GM23338 (cell line): ENCODE results near the gene CITED4. TPM values are rescaled to one million over a fixed set of nuclear protein-coding genes. Genes with fewer than 3 reads are reported as not detected.

Experiments
- ATAC-seq: fragments of 200-7000 bp; cut with Tn5 transposase; 3 replicates; pipeline ENCODE4 v1.9.1; 2020
- DNase-seq: peaks from one replicate; pipeline ENCODE4 v3.0.0-alpha.2; 2015; ENCODE audit warnings: low spot score
- H2AFZ ChIP-seq: fragments of 200-600 bp; sonication (generic); 2 replicates; pipeline ENCODE4 v1.8.0; 2016; ENCODE audit warnings: antibody characterized with exemption, mild to moderate bottlenecking, moderate library complexity
- H3F3A ChIP-seq: fragments of 200-600 bp; sonication (generic); replicated peaks from 2 replicates; pipeline ENCODE4 v1.8.0; 2017; ENCODE audit warnings: antibody characterized with exemption, mixed run types, low read depth
- H3K27ac ChIP-seq: fragments of 200-600 bp; sonication (generic); 2 replicates; pipeline ENCODE4 v1.6.1; 2016; ENCODE audit warnings: low read depth
- H3K27me3 ChIP-seq: fragments of 200-600 bp; sonication (generic); 2 replicates; pipeline ENCODE4 v1.8.0; 2016; ENCODE audit warnings: mild to moderate bottlenecking, mixed run types, moderate library complexity; ENCODE audit not compliant: insufficient read depth
- H3K36me3 ChIP-seq: fragments of 200-600 bp; sonication (generic); 2 replicates; pipeline ENCODE4 v1.8.0; 2016; ENCODE audit warnings: mild to moderate bottlenecking; ENCODE audit not compliant: insufficient read depth
- H3K4me1 ChIP-seq: fragments of 200-600 bp; sonication (generic); 2 replicates; pipeline ENCODE4 v1.8.0; 2016; ENCODE audit warnings: mild to moderate bottlenecking, moderate library complexity; ENCODE audit not compliant: insufficient read depth
- H3K4me2 ChIP-seq: fragments of 200-600 bp; sonication (generic); 2 replicates; pipeline ENCODE4 v1.7.1; 2017; ENCODE audit warnings: mixed run types
- H3K4me3 ChIP-seq: fragments of 200-600 bp; sonication (generic); 2 replicates; pipeline ENCODE4 v1.6.1; 2016; ENCODE audit warnings: mixed run types
- H3K79me2 ChIP-seq: fragments of 200-600 bp; sonication (generic); replicated peaks from 2 replicates; pipeline ENCODE4 v1.8.0; 2017; ENCODE audit warnings: mild to moderate bottlenecking; ENCODE audit not compliant: insufficient read depth
- H3K9me2 ChIP-seq: fragments of 200-600 bp; sonication (generic); 2 replicates; pipeline ENCODE4 v1.8.0; 2017; ENCODE audit not compliant: insufficient read depth
- H4K20me1 ChIP-seq: fragments of 200-600 bp; sonication (generic); replicated peaks from 2 replicates; pipeline ENCODE4 v1.8.0; 2017; ENCODE audit warnings: mild to moderate bottlenecking; ENCODE audit not compliant: insufficient read depth
- H3K27ac Mint-ChIP-seq: 2 replicates; pipeline ENCODE4 v1.8.0; 2020; ENCODE audit warnings: inconsistent platforms, mild to moderate bottlenecking, moderate library complexity, mixed read lengths
- H3K27me3 Mint-ChIP-seq: 3 replicates; pipeline ENCODE4 v1.8.0; 2022; ENCODE audit warnings: low read depth, mild to moderate bottlenecking, moderate library complexity, mixed read lengths, inconsistent platforms; ENCODE audit not compliant: insufficient read depth, poor library complexity
- H3K36me3 Mint-ChIP-seq: 3 replicates; pipeline ENCODE4 v1.8.0; 2021; ENCODE audit warnings: low read depth, mild to moderate bottlenecking, inconsistent platforms, moderate library complexity, mixed read lengths
- H3K4me1 Mint-ChIP-seq: 3 replicates; pipeline ENCODE4 v1.8.0; 2020; ENCODE audit warnings: mild to moderate bottlenecking, inconsistent platforms, mixed read lengths
- H3K4me3 Mint-ChIP-seq: 3 replicates; pipeline ENCODE4 v1.8.0; 2021; ENCODE audit warnings: moderate library complexity, mild to moderate bottlenecking, inconsistent platforms, mixed read lengths
- H3K9me3 Mint-ChIP-seq: 3 replicates; pipeline ENCODE4 v1.8.0; 2020; ENCODE audit warnings: moderate library complexity, mild to moderate bottlenecking, inconsistent platforms, mixed read lengths
- CREB1 ChIP-seq: fragments of 250-450 bp; sonication (Bioruptor Pico); IDR thresholded peaks from 2 replicates; pipeline ENCODE4 v1.5.0; 2020; ENCODE audit warnings: low read depth, mild to moderate bottlenecking, moderate library complexity
- EZH2 ChIP-seq: fragments of 200-600 bp; sonication (generic); IDR thresholded peaks from one replicate; pipeline ENCODE4 v1.8.0; 2017; ENCODE audit warnings: antibody characterized with exemption, mild to moderate bottlenecking, low read depth; ENCODE audit not compliant: unreplicated experiment
- EZH2phosphoT487 ChIP-seq: fragments of 200-600 bp; sonication (generic); IDR thresholded peaks from one replicate; pipeline ENCODE4 v1.8.1; 2018; ENCODE audit warnings: antibody characterized with exemption; ENCODE audit not compliant: unreplicated experiment
- JUNB ChIP-seq: IDR thresholded peaks from one replicate; pipeline ENCODE4 v1.6.1; 2016; ENCODE audit warnings: antibody characterized with exemption; ENCODE audit not compliant: unreplicated experiment
- NANOG ChIP-seq: IDR thresholded peaks from 2 replicates; pipeline ENCODE4 v1.6.1; 2016; ENCODE audit warnings: antibody characterized with exemption, borderline replicate concordance
- POLR2AphosphoS5 ChIP-seq: IDR thresholded peaks from 2 replicates; pipeline ENCODE4 v1.6.1; 2016; ENCODE audit warnings: antibody characterized with exemption, low read depth
- STAT1 ChIP-seq: IDR thresholded peaks from one replicate; pipeline ENCODE4 v1.6.1; 2016; ENCODE audit warnings: antibody characterized with exemption; ENCODE audit not compliant: unreplicated experiment
- ZNF114 ChIP-seq: fragments of 250-450 bp; sonication (Bioruptor Pico); IDR thresholded peaks from 2 replicates; pipeline ENCODE4 v1.5.0; 2020; ENCODE audit warnings: mild to moderate bottlenecking, moderate library complexity
- ZNF331 ChIP-seq: fragments of 250-450 bp; sonication (Bioruptor Pico); IDR thresholded peaks from 2 replicates; pipeline ENCODE4 v1.5.0; 2020; ENCODE audit warnings: low read depth, mild to moderate bottlenecking, moderate library complexity
- polyA plus RNA-seq: library from polyadenylated mRNA; unstranded; fragments of >200 nt; fragmentation: Nextera tagmentation; extraction: Ambion mirVana; gene quantifications from 2 replicates; pipeline ENCODE4 v1.2.1, GENCODE V29; 2016
- total RNA-seq: library from RNA; depleted of rRNA; stranded (reverse); fragments of >200 nt; shearing (Covaris generic); gene quantifications from 2 replicates; pipeline ENCODE4 v1.2.3, GENCODE V29; 2014
- TF ChIP-seq, protein P1 (sequence below): fragments of 250-450 bp; sonication (Bioruptor Pico); IDR thresholded peaks from 2 replicates; pipeline ENCODE4 v1.5.0; 2020; ENCODE audit warnings: mild to moderate bottlenecking, moderate library complexity
- TF ChIP-seq, protein P2 (sequence below): IDR thresholded peaks from 2 replicates; pipeline ENCODE4 v1.6.1; 2016; ENCODE audit warnings: antibody characterized with exemption
- TF ChIP-seq, protein P3 (sequence below): IDR thresholded peaks from one replicate; pipeline ENCODE4 v1.6.1; 2018; ENCODE audit warnings: antibody characterized with exemption; ENCODE audit not compliant: unreplicated experiment
- TF ChIP-seq, protein P4 (sequence below), 2 experiments: fragments of 200-600 bp in 1 of 2; sonication (generic) in 1 of 2; conservative IDR thresholded peaks; 2 replicates each; pipeline versions ENCODE4 v1.5.1 to v1.6.1; 2016 to 2017; ENCODE audit warnings: antibody characterized with exemption in 2 of 2, low read depth in 2 of 2, mild to moderate bottlenecking in 2 of 2, moderate library complexity in 1 of 2

Gene CITED4
- total and polyA plus RNA-seq, 2 experiments from 2014 or later: 2.9 to 18.7 TPM

DNA sequence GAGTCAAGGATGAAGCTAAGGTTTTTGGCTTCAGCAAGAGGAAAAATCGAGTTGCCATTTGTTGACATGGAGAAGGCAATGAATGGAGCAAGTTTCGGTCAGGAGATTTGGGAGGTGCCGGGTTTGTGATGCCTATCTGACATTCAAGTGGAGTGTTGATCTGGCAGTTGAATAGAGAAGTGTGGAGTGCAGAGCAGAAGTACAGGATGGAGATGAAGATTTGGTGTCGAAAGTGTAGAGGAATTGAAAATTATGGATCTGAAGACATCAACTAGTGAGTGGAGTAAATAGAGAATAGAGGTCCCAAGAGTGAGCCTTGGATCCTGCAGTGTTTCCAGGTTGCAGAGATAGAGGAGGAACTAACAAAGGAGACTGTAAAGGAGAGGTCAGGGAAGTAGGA, 25.9 kb downstream of the CITED4 start:
- Histone ChIP-seq H3K4me2 (no peak overlapping the region), H3K27ac (no peak overlapping the region), H3K79me2 (no peaks in the 10 kb centered on the region), H3K36me3 (no peaks in the 10 kb centered on the region), H3K4me1 (no peaks in the 10 kb centered on the region), H3F3A (no peaks in the 10 kb centered on the region), H3K4me3 (no peak overlapping the region), H3K27me3 (no peaks in the 10 kb centered on the region), H3K9me2 (no peaks in the 10 kb centered on the region), H4K20me1 (no peaks in the 10 kb centered on the region), H2AFZ (no peak overlapping the region)
- TF ChIP-seq, protein P1, sequence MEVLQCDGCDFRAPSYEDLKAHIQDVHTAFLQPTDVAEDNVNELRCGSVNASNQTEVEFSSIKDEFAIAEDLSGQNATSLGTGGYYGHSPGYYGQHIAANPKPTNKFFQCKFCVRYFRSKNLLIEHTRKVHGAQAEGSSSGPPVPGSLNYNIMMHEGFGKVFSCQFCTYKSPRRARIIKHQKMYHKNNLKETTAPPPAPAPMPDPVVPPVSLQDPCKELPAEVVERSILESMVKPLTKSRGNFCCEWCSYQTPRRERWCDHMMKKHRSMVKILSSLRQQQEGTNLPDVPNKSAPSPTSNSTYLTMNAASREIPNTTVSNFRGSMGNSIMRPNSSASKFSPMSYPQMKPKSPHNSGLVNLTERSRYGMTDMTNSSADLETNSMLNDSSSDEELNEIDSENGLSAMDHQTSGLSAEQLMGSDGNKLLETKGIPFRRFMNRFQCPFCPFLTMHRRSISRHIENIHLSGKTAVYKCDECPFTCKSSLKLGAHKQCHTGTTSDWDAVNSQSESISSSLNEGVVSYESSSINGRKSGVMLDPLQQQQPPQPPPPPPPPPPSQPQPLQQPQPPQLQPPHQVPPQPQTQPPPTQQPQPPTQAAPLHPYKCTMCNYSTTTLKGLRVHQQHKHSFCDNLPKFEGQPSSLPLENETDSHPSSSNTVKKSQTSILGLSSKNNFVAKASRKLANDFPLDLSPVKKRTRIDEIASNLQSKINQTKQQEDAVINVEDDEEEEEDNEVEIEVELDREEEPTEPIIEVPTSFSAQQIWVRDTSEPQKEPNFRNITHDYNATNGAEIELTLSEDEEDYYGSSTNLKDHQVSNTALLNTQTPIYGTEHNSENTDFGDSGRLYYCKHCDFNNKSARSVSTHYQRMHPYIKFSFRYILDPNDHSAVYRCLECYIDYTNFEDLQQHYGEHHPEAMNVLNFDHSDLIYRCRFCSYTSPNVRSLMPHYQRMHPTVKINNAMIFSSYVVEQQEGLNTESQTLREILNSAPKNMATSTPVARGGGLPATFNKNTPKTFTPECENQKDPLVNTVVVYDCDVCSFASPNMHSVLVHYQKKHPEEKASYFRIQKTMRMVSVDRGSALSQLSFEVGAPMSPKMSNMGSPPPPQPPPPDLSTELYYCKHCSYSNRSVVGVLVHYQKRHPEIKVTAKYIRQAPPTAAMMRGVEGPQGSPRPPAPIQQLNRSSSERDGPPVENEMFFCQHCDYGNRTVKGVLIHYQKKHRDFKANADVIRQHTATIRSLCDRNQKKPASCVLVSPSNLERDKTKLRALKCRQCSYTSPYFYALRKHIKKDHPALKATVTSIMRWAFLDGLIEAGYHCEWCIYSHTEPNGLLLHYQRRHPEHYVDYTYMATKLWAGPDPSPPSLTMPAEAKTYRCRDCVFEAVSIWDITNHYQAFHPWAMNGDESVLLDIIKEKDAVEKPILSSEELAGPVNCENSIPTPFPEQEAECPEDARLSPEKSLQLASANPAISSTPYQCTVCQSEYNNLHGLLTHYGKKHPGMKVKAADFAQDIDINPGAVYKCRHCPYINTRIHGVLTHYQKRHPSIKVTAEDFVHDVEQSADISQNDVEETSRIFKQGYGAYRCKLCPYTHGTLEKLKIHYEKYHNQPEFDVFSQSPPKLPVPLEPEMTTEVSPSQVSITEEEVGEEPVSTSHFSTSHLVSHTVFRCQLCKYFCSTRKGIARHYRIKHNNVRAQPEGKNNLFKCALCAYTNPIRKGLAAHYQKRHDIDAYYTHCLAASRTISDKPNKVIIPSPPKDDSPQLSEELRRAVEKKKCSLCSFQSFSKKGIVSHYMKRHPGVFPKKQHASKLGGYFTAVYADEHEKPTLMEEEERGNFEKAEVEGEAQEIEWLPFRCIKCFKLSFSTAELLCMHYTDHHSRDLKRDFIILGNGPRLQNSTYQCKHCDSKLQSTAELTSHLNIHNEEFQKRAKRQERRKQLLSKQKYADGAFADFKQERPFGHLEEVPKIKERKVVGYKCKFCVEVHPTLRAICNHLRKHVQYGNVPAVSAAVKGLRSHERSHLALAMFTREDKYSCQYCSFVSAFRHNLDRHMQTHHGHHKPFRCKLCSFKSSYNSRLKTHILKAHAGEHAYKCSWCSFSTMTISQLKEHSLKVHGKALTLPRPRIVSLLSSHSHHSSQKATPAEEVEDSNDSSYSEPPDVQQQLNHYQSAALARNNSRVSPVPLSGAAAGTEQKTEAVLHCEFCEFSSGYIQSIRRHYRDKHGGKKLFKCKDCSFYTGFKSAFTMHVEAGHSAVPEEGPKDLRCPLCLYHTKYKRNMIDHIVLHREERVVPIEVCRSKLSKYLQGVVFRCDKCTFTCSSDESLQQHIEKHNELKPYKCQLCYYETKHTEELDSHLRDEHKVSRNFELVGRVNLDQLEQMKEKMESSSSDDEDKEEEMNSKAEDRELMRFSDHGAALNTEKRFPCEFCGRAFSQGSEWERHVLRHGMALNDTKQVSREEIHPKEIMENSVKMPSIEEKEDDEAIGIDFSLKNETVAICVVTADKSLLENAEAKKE (CRISPR knock-in tag): no peak
- TF ChIP-seq, protein P2, sequence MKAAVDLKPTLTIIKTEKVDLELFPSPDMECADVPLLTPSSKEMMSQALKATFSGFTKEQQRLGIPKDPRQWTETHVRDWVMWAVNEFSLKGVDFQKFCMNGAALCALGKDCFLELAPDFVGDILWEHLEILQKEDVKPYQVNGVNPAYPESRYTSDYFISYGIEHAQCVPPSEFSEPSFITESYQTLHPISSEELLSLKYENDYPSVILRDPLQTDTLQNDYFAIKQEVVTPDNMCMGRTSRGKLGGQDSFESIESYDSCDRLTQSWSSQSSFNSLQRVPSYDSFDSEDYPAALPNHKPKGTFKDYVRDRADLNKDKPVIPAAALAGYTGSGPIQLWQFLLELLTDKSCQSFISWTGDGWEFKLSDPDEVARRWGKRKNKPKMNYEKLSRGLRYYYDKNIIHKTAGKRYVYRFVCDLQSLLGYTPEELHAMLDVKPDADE: no peak
- TF ChIP-seq ZNF331 (CRISPR knock-in tag) (no peak), EZH2 (no peak), NANOG (no peak), CREB1 (CRISPR knock-in tag) (no peak), STAT1 (no peak), JUNB (no peak), EZH2phosphoT487 (no peak), POLR2AphosphoS5 (no peak), ZNF114 (CRISPR knock-in tag) (no peak)
- TF ChIP-seq, protein P3, sequence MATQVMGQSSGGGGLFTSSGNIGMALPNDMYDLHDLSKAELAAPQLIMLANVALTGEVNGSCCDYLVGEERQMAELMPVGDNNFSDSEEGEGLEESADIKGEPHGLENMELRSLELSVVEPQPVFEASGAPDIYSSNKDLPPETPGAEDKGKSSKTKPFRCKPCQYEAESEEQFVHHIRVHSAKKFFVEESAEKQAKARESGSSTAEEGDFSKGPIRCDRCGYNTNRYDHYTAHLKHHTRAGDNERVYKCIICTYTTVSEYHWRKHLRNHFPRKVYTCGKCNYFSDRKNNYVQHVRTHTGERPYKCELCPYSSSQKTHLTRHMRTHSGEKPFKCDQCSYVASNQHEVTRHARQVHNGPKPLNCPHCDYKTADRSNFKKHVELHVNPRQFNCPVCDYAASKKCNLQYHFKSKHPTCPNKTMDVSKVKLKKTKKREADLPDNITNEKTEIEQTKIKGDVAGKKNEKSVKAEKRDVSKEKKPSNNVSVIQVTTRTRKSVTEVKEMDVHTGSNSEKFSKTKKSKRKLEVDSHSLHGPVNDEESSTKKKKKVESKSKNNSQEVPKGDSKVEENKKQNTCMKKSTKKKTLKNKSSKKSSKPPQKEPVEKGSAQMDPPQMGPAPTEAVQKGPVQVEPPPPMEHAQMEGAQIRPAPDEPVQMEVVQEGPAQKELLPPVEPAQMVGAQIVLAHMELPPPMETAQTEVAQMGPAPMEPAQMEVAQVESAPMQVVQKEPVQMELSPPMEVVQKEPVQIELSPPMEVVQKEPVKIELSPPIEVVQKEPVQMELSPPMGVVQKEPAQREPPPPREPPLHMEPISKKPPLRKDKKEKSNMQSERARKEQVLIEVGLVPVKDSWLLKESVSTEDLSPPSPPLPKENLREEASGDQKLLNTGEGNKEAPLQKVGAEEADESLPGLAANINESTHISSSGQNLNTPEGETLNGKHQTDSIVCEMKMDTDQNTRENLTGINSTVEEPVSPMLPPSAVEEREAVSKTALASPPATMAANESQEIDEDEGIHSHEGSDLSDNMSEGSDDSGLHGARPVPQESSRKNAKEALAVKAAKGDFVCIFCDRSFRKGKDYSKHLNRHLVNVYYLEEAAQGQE: no peak
- TF ChIP-seq, protein P4, sequence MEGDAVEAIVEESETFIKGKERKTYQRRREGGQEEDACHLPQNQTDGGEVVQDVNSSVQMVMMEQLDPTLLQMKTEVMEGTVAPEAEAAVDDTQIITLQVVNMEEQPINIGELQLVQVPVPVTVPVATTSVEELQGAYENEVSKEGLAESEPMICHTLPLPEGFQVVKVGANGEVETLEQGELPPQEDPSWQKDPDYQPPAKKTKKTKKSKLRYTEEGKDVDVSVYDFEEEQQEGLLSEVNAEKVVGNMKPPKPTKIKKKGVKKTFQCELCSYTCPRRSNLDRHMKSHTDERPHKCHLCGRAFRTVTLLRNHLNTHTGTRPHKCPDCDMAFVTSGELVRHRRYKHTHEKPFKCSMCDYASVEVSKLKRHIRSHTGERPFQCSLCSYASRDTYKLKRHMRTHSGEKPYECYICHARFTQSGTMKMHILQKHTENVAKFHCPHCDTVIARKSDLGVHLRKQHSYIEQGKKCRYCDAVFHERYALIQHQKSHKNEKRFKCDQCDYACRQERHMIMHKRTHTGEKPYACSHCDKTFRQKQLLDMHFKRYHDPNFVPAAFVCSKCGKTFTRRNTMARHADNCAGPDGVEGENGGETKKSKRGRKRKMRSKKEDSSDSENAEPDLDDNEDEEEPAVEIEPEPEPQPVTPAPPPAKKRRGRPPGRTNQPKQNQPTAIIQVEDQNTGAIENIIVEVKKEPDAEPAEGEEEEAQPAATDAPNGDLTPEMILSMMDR (conservative IDR thresholded peaks at IDR 0.05; ENCODE audit: low read depth in 2 of 2): no peak
- Mint-ChIP-seq H3K4me3 (no peak overlapping the region), H3K9me3 (no peaks in the 10 kb centered on the region), H3K27ac (no peak overlapping the region), H3K36me3 (peaks cover 2% of the 10 kb centered on the region; the same call in 1 of the 3 replicates), H3K27me3 (peaks cover 4% of the 10 kb centered on the region), H3K4me1 (peaks cover 7% of the 10 kb centered on the region; the same call in 2 of the 3 replicates)
- DNase-seq (no peak), ATAC-seq (no peak)
